HG03565 (cell line): ENCODE data around the gene ZNF717.
"Not testable (repeated sequence)": the region's sequence is repeated elsewhere in the genome, so short reads cannot be mapped to it uniquely, and the experiment has no call there.

Experiments used
- ATAC-seq: cut with Tn5 transposase; IDR thresholded peaks from one replicate; pipeline ENCODE4 v1.9.1; 2021; ENCODE audit warnings: mild to moderate bottlenecking, moderate library complexity; ENCODE audit not compliant: unreplicated experiment

Gene ZNF717

GRCh38 chr3:75785081-75785755 lies at the start of gene ZNF717:
TSS of gene ZNF717 (minus strand) at chr3:75785549. CDS start at chr3:75783362, 2,187 bp downstream.
- peak; percentile 70 for ATAC-seq

- ATAC-seq, result not testable (repeated sequence)
Measured at GRCh38 chr3:75831076-75831475, 45.7 kb upstream of the ZNF717 start.

- ATAC-seq, result not testable (repeated sequence)
Measured at GRCh38 chr3:75818019-75818418, 32.7 kb upstream of the ZNF717 start.

- not testable (repeated sequence) for ATAC-seq
Measured at GRCh38 chr3:75816287-75817180, 31.2 kb upstream of the ZNF717 start.

- no peak for ATAC-seq
Measured at GRCh38 chr3:75814797-75815196, 29.4 kb upstream of the ZNF717 start.

GRCh38 chr3:75782506-75782905 lies 2.8 kb downstream of the ZNF717 start:
- no peak for ATAC-seq

- no peak for ATAC-seq
Measured at GRCh38 chr3:75781079-75781745, 4.1 kb downstream of the ZNF717 start.

- ATAC-seq, result not testable (repeated sequence)
Measured at GRCh38 chr3:75777742-75778141, 7.6 kb downstream of the ZNF717 start.

- ATAC-seq, result not testable (repeated sequence)
Measured at GRCh38 chr3:75771631-75772030, 13.7 kb downstream of the ZNF717 start.

- ATAC-seq, result no peak
Measured at GRCh38 chr3:75768303-75769017, 16.9 kb downstream of the ZNF717 start.

- no peak for ATAC-seq
Measured at GRCh38 chr3:75737831-75738493, 47.4 kb downstream of the ZNF717 start.

GRCh38 chr3:75727985-75728384 lies 57.4 kb downstream of the ZNF717 start:
- no peak for ATAC-seq

GRCh38 chr3:75692061-75692460 lies 93.3 kb downstream of the ZNF717 start:
- no peak for ATAC-seq

GRCh38 chr3:75687323-75687722 lies 98.0 kb downstream of the ZNF717 start:
- ATAC-seq, result no peak
